GM23338 (cell line): ENCODE data around the gene SNCB. TPM values are rescaled to one million over a fixed set of nuclear protein-coding genes. Genes with fewer than 3 reads are reported as not detected.

Source experiments
- ATAC-seq: fragments of 200-7000 bp; cut with Tn5 transposase; 3 replicates; pipeline ENCODE4 v1.9.1; 2020
- DNase-seq: peaks from one replicate; pipeline ENCODE4 v3.0.0-alpha.2; 2015; ENCODE audit warnings: low spot score
- H2AFZ ChIP-seq: fragments of 200-600 bp; sonication (generic); 2 replicates; pipeline ENCODE4 v1.8.0; 2016; ENCODE audit warnings: antibody characterized with exemption, mild to moderate bottlenecking, moderate library complexity
- H3F3A ChIP-seq: fragments of 200-600 bp; sonication (generic); replicated peaks from 2 replicates; pipeline ENCODE4 v1.8.0; 2017; ENCODE audit warnings: antibody characterized with exemption, mixed run types, low read depth
- H3K27ac ChIP-seq: fragments of 200-600 bp; sonication (generic); 2 replicates; pipeline ENCODE4 v1.6.1; 2016; ENCODE audit warnings: low read depth
- H3K27me3 ChIP-seq: fragments of 200-600 bp; sonication (generic); 2 replicates; pipeline ENCODE4 v1.8.0; 2016; ENCODE audit warnings: mild to moderate bottlenecking, mixed run types, moderate library complexity; ENCODE audit not compliant: insufficient read depth
- H3K36me3 ChIP-seq: fragments of 200-600 bp; sonication (generic); 2 replicates; pipeline ENCODE4 v1.8.0; 2016; ENCODE audit warnings: mild to moderate bottlenecking; ENCODE audit not compliant: insufficient read depth
- H3K4me1 ChIP-seq: fragments of 200-600 bp; sonication (generic); 2 replicates; pipeline ENCODE4 v1.8.0; 2016; ENCODE audit warnings: mild to moderate bottlenecking, moderate library complexity; ENCODE audit not compliant: insufficient read depth
- H3K4me2 ChIP-seq: fragments of 200-600 bp; sonication (generic); 2 replicates; pipeline ENCODE4 v1.7.1; 2017; ENCODE audit warnings: mixed run types
- H3K4me3 ChIP-seq: fragments of 200-600 bp; sonication (generic); 2 replicates; pipeline ENCODE4 v1.6.1; 2016; ENCODE audit warnings: mixed run types
- H3K79me2 ChIP-seq: fragments of 200-600 bp; sonication (generic); replicated peaks from 2 replicates; pipeline ENCODE4 v1.8.0; 2017; ENCODE audit warnings: mild to moderate bottlenecking; ENCODE audit not compliant: insufficient read depth
- H3K9me2 ChIP-seq: fragments of 200-600 bp; sonication (generic); 2 replicates; pipeline ENCODE4 v1.8.0; 2017; ENCODE audit not compliant: insufficient read depth
- H4K20me1 ChIP-seq: fragments of 200-600 bp; sonication (generic); replicated peaks from 2 replicates; pipeline ENCODE4 v1.8.0; 2017; ENCODE audit warnings: mild to moderate bottlenecking; ENCODE audit not compliant: insufficient read depth
- H3K27ac Mint-ChIP-seq: 2 replicates; pipeline ENCODE4 v1.8.0; 2020; ENCODE audit warnings: inconsistent platforms, mild to moderate bottlenecking, moderate library complexity, mixed read lengths
- H3K27me3 Mint-ChIP-seq: 3 replicates; pipeline ENCODE4 v1.8.0; 2022; ENCODE audit warnings: low read depth, mild to moderate bottlenecking, moderate library complexity, mixed read lengths, inconsistent platforms; ENCODE audit not compliant: insufficient read depth, poor library complexity
- H3K36me3 Mint-ChIP-seq: 3 replicates; pipeline ENCODE4 v1.8.0; 2021; ENCODE audit warnings: low read depth, mild to moderate bottlenecking, inconsistent platforms, moderate library complexity, mixed read lengths
- H3K4me1 Mint-ChIP-seq: 3 replicates; pipeline ENCODE4 v1.8.0; 2020; ENCODE audit warnings: mild to moderate bottlenecking, inconsistent platforms, mixed read lengths
- H3K4me3 Mint-ChIP-seq: 3 replicates; pipeline ENCODE4 v1.8.0; 2021; ENCODE audit warnings: moderate library complexity, mild to moderate bottlenecking, inconsistent platforms, mixed read lengths
- H3K9me3 Mint-ChIP-seq: 3 replicates; pipeline ENCODE4 v1.8.0; 2020; ENCODE audit warnings: moderate library complexity, mild to moderate bottlenecking, inconsistent platforms, mixed read lengths
- CREB1 ChIP-seq: fragments of 250-450 bp; sonication (Bioruptor Pico); IDR thresholded peaks from 2 replicates; pipeline ENCODE4 v1.5.0; 2020; ENCODE audit warnings: low read depth, mild to moderate bottlenecking, moderate library complexity
- CTCF ChIP-seq, 2 experiments: fragments of 200-600 bp in 1 of 2; sonication (generic) in 1 of 2; conservative IDR thresholded peaks; 2 replicates each; pipeline versions ENCODE4 v1.5.1 to v1.6.1; 2016 to 2017; ENCODE audit warnings: antibody characterized with exemption in 2 of 2, low read depth in 2 of 2, mild to moderate bottlenecking in 2 of 2, moderate library complexity in 1 of 2
- EZH2 ChIP-seq: fragments of 200-600 bp; sonication (generic); IDR thresholded peaks from one replicate; pipeline ENCODE4 v1.8.0; 2017; ENCODE audit warnings: antibody characterized with exemption, mild to moderate bottlenecking, low read depth; ENCODE audit not compliant: unreplicated experiment
- EZH2phosphoT487 ChIP-seq: fragments of 200-600 bp; sonication (generic); IDR thresholded peaks from one replicate; pipeline ENCODE4 v1.8.1; 2018; ENCODE audit warnings: antibody characterized with exemption; ENCODE audit not compliant: unreplicated experiment
- JUNB ChIP-seq: IDR thresholded peaks from one replicate; pipeline ENCODE4 v1.6.1; 2016; ENCODE audit warnings: antibody characterized with exemption; ENCODE audit not compliant: unreplicated experiment
- NANOG ChIP-seq: IDR thresholded peaks from 2 replicates; pipeline ENCODE4 v1.6.1; 2016; ENCODE audit warnings: antibody characterized with exemption, borderline replicate concordance
- POLR2AphosphoS5 ChIP-seq: IDR thresholded peaks from 2 replicates; pipeline ENCODE4 v1.6.1; 2016; ENCODE audit warnings: antibody characterized with exemption, low read depth
- STAT1 ChIP-seq: IDR thresholded peaks from one replicate; pipeline ENCODE4 v1.6.1; 2016; ENCODE audit warnings: antibody characterized with exemption; ENCODE audit not compliant: unreplicated experiment
- ZNF114 ChIP-seq: fragments of 250-450 bp; sonication (Bioruptor Pico); IDR thresholded peaks from 2 replicates; pipeline ENCODE4 v1.5.0; 2020; ENCODE audit warnings: mild to moderate bottlenecking, moderate library complexity
- ZNF331 ChIP-seq: fragments of 250-450 bp; sonication (Bioruptor Pico); IDR thresholded peaks from 2 replicates; pipeline ENCODE4 v1.5.0; 2020; ENCODE audit warnings: low read depth, mild to moderate bottlenecking, moderate library complexity
- ZNF462 ChIP-seq: fragments of 250-450 bp; sonication (Bioruptor Pico); IDR thresholded peaks from 2 replicates; pipeline ENCODE4 v1.5.0; 2020; ENCODE audit warnings: mild to moderate bottlenecking, moderate library complexity
- polyA plus RNA-seq: library from polyadenylated mRNA; unstranded; fragments of >200 nt; fragmentation: Nextera tagmentation; extraction: Ambion mirVana; gene quantifications from 2 replicates; pipeline ENCODE4 v1.2.1, GENCODE V29; 2016
- total RNA-seq: library from RNA; depleted of rRNA; stranded (reverse); fragments of >200 nt; shearing (Covaris generic); gene quantifications from 2 replicates; pipeline ENCODE4 v1.2.3, GENCODE V29; 2014
- TF ChIP-seq, protein P1 (sequence below): IDR thresholded peaks from 2 replicates; pipeline ENCODE4 v1.6.1; 2016; ENCODE audit warnings: antibody characterized with exemption
- TF ChIP-seq, protein P2 (sequence below): IDR thresholded peaks from one replicate; pipeline ENCODE4 v1.6.1; 2018; ENCODE audit warnings: antibody characterized with exemption; ENCODE audit not compliant: unreplicated experiment

SNCB gene
- total and polyA plus RNA-seq, 2 experiments from 2014 or later = 3.6 to 13.5 TPM

DNA sequence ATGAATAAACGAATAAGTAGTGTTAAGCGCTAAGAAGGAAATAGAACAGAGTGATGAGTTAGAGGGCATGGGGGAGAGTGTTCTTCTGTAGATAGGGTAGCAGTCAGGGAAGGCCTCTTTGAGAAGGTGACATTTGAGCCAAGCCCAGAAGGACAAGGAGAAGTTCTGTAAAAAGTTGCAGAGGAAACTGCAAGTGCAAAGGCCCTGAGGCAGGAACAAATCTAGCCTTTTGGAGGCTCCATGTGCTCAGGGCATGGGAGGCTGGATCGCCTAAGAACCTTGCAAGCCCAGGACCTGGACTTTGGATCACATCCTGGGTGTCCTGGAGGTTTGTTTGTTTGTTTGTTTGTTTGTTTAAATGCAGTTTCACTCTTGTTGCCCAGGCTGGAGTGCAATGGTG is 8.1 kb upstream of the SNCB start:
- no peak overlapping the region for H3K4me3 ChIP-seq
- H3K4me1 Mint-ChIP-seq = peaks cover 43% of the 10 kb centered on the region

More for the DNA sequence above, 8.1 kb upstream of the SNCB start:
- no peak overlapping the region for H3K4me3 Mint-ChIP-seq
- DNase-seq = no peak
- H3K9me2 ChIP-seq = no peaks in the 10 kb centered on the region
- no peaks in the 10 kb centered on the region for H4K20me1 ChIP-seq
- no peak overlapping the region for H2AFZ ChIP-seq
- TF ChIP-seq EZH2 (no peak), NANOG (no peak), ZNF114 (no peak), CREB1 (CRISPR knock-in tag) (no peak), ZNF462 (CRISPR knock-in tag) (no peak), STAT1 (no peak), POLR2AphosphoS5 (no peak), ZNF331 (CRISPR knock-in tag) (no peak), CTCF (conservative IDR thresholded peaks at IDR 0.05; ENCODE audit: low read depth in 2 of 2) (no peak), EZH2phosphoT487 (no peak), JUNB (no peak)
- TF ChIP-seq, protein P1, sequence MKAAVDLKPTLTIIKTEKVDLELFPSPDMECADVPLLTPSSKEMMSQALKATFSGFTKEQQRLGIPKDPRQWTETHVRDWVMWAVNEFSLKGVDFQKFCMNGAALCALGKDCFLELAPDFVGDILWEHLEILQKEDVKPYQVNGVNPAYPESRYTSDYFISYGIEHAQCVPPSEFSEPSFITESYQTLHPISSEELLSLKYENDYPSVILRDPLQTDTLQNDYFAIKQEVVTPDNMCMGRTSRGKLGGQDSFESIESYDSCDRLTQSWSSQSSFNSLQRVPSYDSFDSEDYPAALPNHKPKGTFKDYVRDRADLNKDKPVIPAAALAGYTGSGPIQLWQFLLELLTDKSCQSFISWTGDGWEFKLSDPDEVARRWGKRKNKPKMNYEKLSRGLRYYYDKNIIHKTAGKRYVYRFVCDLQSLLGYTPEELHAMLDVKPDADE = no peak
- TF ChIP-seq, protein P2, sequence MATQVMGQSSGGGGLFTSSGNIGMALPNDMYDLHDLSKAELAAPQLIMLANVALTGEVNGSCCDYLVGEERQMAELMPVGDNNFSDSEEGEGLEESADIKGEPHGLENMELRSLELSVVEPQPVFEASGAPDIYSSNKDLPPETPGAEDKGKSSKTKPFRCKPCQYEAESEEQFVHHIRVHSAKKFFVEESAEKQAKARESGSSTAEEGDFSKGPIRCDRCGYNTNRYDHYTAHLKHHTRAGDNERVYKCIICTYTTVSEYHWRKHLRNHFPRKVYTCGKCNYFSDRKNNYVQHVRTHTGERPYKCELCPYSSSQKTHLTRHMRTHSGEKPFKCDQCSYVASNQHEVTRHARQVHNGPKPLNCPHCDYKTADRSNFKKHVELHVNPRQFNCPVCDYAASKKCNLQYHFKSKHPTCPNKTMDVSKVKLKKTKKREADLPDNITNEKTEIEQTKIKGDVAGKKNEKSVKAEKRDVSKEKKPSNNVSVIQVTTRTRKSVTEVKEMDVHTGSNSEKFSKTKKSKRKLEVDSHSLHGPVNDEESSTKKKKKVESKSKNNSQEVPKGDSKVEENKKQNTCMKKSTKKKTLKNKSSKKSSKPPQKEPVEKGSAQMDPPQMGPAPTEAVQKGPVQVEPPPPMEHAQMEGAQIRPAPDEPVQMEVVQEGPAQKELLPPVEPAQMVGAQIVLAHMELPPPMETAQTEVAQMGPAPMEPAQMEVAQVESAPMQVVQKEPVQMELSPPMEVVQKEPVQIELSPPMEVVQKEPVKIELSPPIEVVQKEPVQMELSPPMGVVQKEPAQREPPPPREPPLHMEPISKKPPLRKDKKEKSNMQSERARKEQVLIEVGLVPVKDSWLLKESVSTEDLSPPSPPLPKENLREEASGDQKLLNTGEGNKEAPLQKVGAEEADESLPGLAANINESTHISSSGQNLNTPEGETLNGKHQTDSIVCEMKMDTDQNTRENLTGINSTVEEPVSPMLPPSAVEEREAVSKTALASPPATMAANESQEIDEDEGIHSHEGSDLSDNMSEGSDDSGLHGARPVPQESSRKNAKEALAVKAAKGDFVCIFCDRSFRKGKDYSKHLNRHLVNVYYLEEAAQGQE = no peak
- no peaks in the 10 kb centered on the region for H3K36me3 ChIP-seq
- no peak overlapping the region for H3K27ac Mint-ChIP-seq
- peaks cover 5% of the 10 kb centered on the region; the same call in 1 of the 2 replicates for H3K4me1 ChIP-seq
- H3K27ac ChIP-seq = no peak overlapping the region
- no peaks in the 10 kb centered on the region for H3K36me3 Mint-ChIP-seq
- no peaks in the 10 kb centered on the region for H3F3A ChIP-seq
- H3K27me3 ChIP-seq = no peaks in the 10 kb centered on the region; the same call in 1 of the 2 replicates
- peaks cover 5% of the 10 kb centered on the region; the same call in 2 of the 3 replicates for H3K9me3 Mint-ChIP-seq
- peaks cover 27% of the 10 kb centered on the region for H3K27me3 Mint-ChIP-seq
- no peak overlapping the region for H3K4me2 ChIP-seq
- no peak for ATAC-seq
- no peaks in the 10 kb centered on the region for H3K79me2 ChIP-seq
